GM23338 (cell line): ENCODE results near the gene ATF2. TPM values are rescaled to one million over a fixed set of nuclear protein-coding genes. Genes with fewer than 3 reads are reported as not detected.

Experiments
- ATAC-seq: fragments of 200-7000 bp; cut with Tn5 transposase; 3 replicates; pipeline ENCODE4 v1.9.1; 2020
- DNase-seq: peaks from one replicate; pipeline ENCODE4 v3.0.0-alpha.2; 2015; ENCODE audit warnings: low spot score
- H2AFZ ChIP-seq: fragments of 200-600 bp; sonication (generic); 2 replicates; pipeline ENCODE4 v1.8.0; 2016; ENCODE audit warnings: antibody characterized with exemption, mild to moderate bottlenecking, moderate library complexity
- H3F3A ChIP-seq: fragments of 200-600 bp; sonication (generic); replicated peaks from 2 replicates; pipeline ENCODE4 v1.8.0; 2017; ENCODE audit warnings: antibody characterized with exemption, mixed run types, low read depth
- H3K27ac ChIP-seq: fragments of 200-600 bp; sonication (generic); 2 replicates; pipeline ENCODE4 v1.6.1; 2016; ENCODE audit warnings: low read depth
- H3K27me3 ChIP-seq: fragments of 200-600 bp; sonication (generic); 2 replicates; pipeline ENCODE4 v1.8.0; 2016; ENCODE audit warnings: mild to moderate bottlenecking, mixed run types, moderate library complexity; ENCODE audit not compliant: insufficient read depth
- H3K36me3 ChIP-seq: fragments of 200-600 bp; sonication (generic); 2 replicates; pipeline ENCODE4 v1.8.0; 2016; ENCODE audit warnings: mild to moderate bottlenecking; ENCODE audit not compliant: insufficient read depth
- H3K4me1 ChIP-seq: fragments of 200-600 bp; sonication (generic); 2 replicates; pipeline ENCODE4 v1.8.0; 2016; ENCODE audit warnings: mild to moderate bottlenecking, moderate library complexity; ENCODE audit not compliant: insufficient read depth
- H3K4me2 ChIP-seq: fragments of 200-600 bp; sonication (generic); 2 replicates; pipeline ENCODE4 v1.7.1; 2017; ENCODE audit warnings: mixed run types
- H3K4me3 ChIP-seq: fragments of 200-600 bp; sonication (generic); 2 replicates; pipeline ENCODE4 v1.6.1; 2016; ENCODE audit warnings: mixed run types
- H3K79me2 ChIP-seq: fragments of 200-600 bp; sonication (generic); replicated peaks from 2 replicates; pipeline ENCODE4 v1.8.0; 2017; ENCODE audit warnings: mild to moderate bottlenecking; ENCODE audit not compliant: insufficient read depth
- H3K9me2 ChIP-seq: fragments of 200-600 bp; sonication (generic); 2 replicates; pipeline ENCODE4 v1.8.0; 2017; ENCODE audit not compliant: insufficient read depth
- H4K20me1 ChIP-seq: fragments of 200-600 bp; sonication (generic); replicated peaks from 2 replicates; pipeline ENCODE4 v1.8.0; 2017; ENCODE audit warnings: mild to moderate bottlenecking; ENCODE audit not compliant: insufficient read depth
- H3K27ac Mint-ChIP-seq: 2 replicates; pipeline ENCODE4 v1.8.0; 2020; ENCODE audit warnings: inconsistent platforms, mild to moderate bottlenecking, moderate library complexity, mixed read lengths
- H3K27me3 Mint-ChIP-seq: 3 replicates; pipeline ENCODE4 v1.8.0; 2022; ENCODE audit warnings: low read depth, mild to moderate bottlenecking, moderate library complexity, mixed read lengths, inconsistent platforms; ENCODE audit not compliant: insufficient read depth, poor library complexity
- H3K36me3 Mint-ChIP-seq: 3 replicates; pipeline ENCODE4 v1.8.0; 2021; ENCODE audit warnings: low read depth, mild to moderate bottlenecking, inconsistent platforms, moderate library complexity, mixed read lengths
- H3K4me1 Mint-ChIP-seq: 3 replicates; pipeline ENCODE4 v1.8.0; 2020; ENCODE audit warnings: mild to moderate bottlenecking, inconsistent platforms, mixed read lengths
- H3K4me3 Mint-ChIP-seq: 3 replicates; pipeline ENCODE4 v1.8.0; 2021; ENCODE audit warnings: moderate library complexity, mild to moderate bottlenecking, inconsistent platforms, mixed read lengths
- H3K9me3 Mint-ChIP-seq: 3 replicates; pipeline ENCODE4 v1.8.0; 2020; ENCODE audit warnings: moderate library complexity, mild to moderate bottlenecking, inconsistent platforms, mixed read lengths
- CREB1 ChIP-seq: fragments of 250-450 bp; sonication (Bioruptor Pico); IDR thresholded peaks from 2 replicates; pipeline ENCODE4 v1.5.0; 2020; ENCODE audit warnings: low read depth, mild to moderate bottlenecking, moderate library complexity
- CTCF ChIP-seq, 2 experiments: fragments of 200-600 bp in 1 of 2; sonication (generic) in 1 of 2; conservative IDR thresholded peaks; 2 replicates each; pipeline versions ENCODE4 v1.5.1 to v1.6.1; 2016 to 2017; ENCODE audit warnings: antibody characterized with exemption in 2 of 2, low read depth in 2 of 2, mild to moderate bottlenecking in 2 of 2, moderate library complexity in 1 of 2
- ETS1 ChIP-seq: IDR thresholded peaks from 2 replicates; pipeline ENCODE4 v1.6.1; 2016; ENCODE audit warnings: antibody characterized with exemption
- EZH2 ChIP-seq: fragments of 200-600 bp; sonication (generic); IDR thresholded peaks from one replicate; pipeline ENCODE4 v1.8.0; 2017; ENCODE audit warnings: antibody characterized with exemption, mild to moderate bottlenecking, low read depth; ENCODE audit not compliant: unreplicated experiment
- EZH2phosphoT487 ChIP-seq: fragments of 200-600 bp; sonication (generic); IDR thresholded peaks from one replicate; pipeline ENCODE4 v1.8.1; 2018; ENCODE audit warnings: antibody characterized with exemption; ENCODE audit not compliant: unreplicated experiment
- JUNB ChIP-seq: IDR thresholded peaks from one replicate; pipeline ENCODE4 v1.6.1; 2016; ENCODE audit warnings: antibody characterized with exemption; ENCODE audit not compliant: unreplicated experiment
- NANOG ChIP-seq: IDR thresholded peaks from 2 replicates; pipeline ENCODE4 v1.6.1; 2016; ENCODE audit warnings: antibody characterized with exemption, borderline replicate concordance
- POLR2AphosphoS5 ChIP-seq: IDR thresholded peaks from 2 replicates; pipeline ENCODE4 v1.6.1; 2016; ENCODE audit warnings: antibody characterized with exemption, low read depth
- REST ChIP-seq: IDR thresholded peaks from one replicate; pipeline ENCODE4 v1.6.1; 2018; ENCODE audit warnings: antibody characterized with exemption; ENCODE audit not compliant: unreplicated experiment
- STAT1 ChIP-seq: IDR thresholded peaks from one replicate; pipeline ENCODE4 v1.6.1; 2016; ENCODE audit warnings: antibody characterized with exemption; ENCODE audit not compliant: unreplicated experiment
- ZNF114 ChIP-seq: fragments of 250-450 bp; sonication (Bioruptor Pico); IDR thresholded peaks from 2 replicates; pipeline ENCODE4 v1.5.0; 2020; ENCODE audit warnings: mild to moderate bottlenecking, moderate library complexity
- ZNF331 ChIP-seq: fragments of 250-450 bp; sonication (Bioruptor Pico); IDR thresholded peaks from 2 replicates; pipeline ENCODE4 v1.5.0; 2020; ENCODE audit warnings: low read depth, mild to moderate bottlenecking, moderate library complexity
- ZNF462 ChIP-seq: fragments of 250-450 bp; sonication (Bioruptor Pico); IDR thresholded peaks from 2 replicates; pipeline ENCODE4 v1.5.0; 2020; ENCODE audit warnings: mild to moderate bottlenecking, moderate library complexity
- polyA plus RNA-seq: library from polyadenylated mRNA; unstranded; fragments of >200 nt; fragmentation: Nextera tagmentation; extraction: Ambion mirVana; gene quantifications from 2 replicates; pipeline ENCODE4 v1.2.1, GENCODE V29; 2016
- total RNA-seq: library from RNA; depleted of rRNA; stranded (reverse); fragments of >200 nt; shearing (Covaris generic); gene quantifications from 2 replicates; pipeline ENCODE4 v1.2.3, GENCODE V29; 2014

The ATF2 gene
- total and polyA plus RNA-seq, 2 experiments from 2014 or later, result 23.6 to 56.2 TPM

- Histone ChIP-seq H3K9me2 (no peaks in the 10 kb centered on the region; the same call in 1 of the 2 replicates), H3K4me1 (no peaks in the 10 kb centered on the region), H3K4me3 (no peak overlapping the region), H3K4me2 (no peak overlapping the region), H4K20me1 (no peaks in the 10 kb centered on the region), H3K36me3 (peaks cover 8% of the 10 kb centered on the region; the same call in 1 of the 2 replicates), H2AFZ (no peak overlapping the region), H3K27me3 (no peaks in the 10 kb centered on the region), H3K79me2 (no peaks in the 10 kb centered on the region), H3F3A (no peaks in the 10 kb centered on the region), H3K27ac (no peak overlapping the region)
- Mint-ChIP-seq H3K4me1 (no peaks in the 10 kb centered on the region), H3K27me3 (no peaks in the 10 kb centered on the region), H3K36me3 (peaks cover 23% of the 10 kb centered on the region; the same call in 2 of the 3 replicates), H3K4me3 (no peak overlapping the region), H3K9me3 (peaks cover 11% of the 10 kb centered on the region; the same call in 1 of the 3 replicates), H3K27ac (no peak overlapping the region)
- no peak for DNase-seq
- no peak for ATAC-seq
- TF ChIP-seq STAT1 (no peak), ZNF114 (CRISPR knock-in tag) (no peak), POLR2AphosphoS5 (no peak), REST (no peak), CTCF (conservative IDR thresholded peaks at IDR 0.05; ENCODE audit: low read depth in 2 of 2) (no peak), ETS1 (no peak), EZH2phosphoT487 (no peak), JUNB (no peak), CREB1 (CRISPR knock-in tag) (no peak), EZH2 (no peak), ZNF331 (CRISPR knock-in tag) (no peak), ZNF462 (no peak), NANOG (no peak)
These were observed 101.6 kb downstream of the ATF2 start for GRCh38 chr2:175066411-175066810.
